ENCODE measurements around the gene LZTS2.

LZTS2 gene

GRCh38 chr10:100976906-100977305 lies 22.7 kb upstream of the LZTS2 start:
- no peak overlapping the region for H3K4me3 ChIP-seq (ENCODE audit: low read depth, low read length)
- H3K9me3 ChIP-seq (ENCODE audit: control insufficient read depth, insufficient read depth, low read depth, low read length): no peaks in the 10 kb centered on the region
- CTCF ChIA-PET: interaction anchor here (0.5 to 0.6 kb wide), 3 partner anchors 10 to 91 kb away, joined by 3 read pairs; no protein-coding TSS in a partner anchor
- H3K27ac ChIP-seq (ENCODE audit: extremely low read depth, low read depth, low read length): no peak overlapping the region
- TF ChIP-seq ZNF433 (tag by site-specific recombination; IDR thresholded peaks at IDR 0.05; ENCODE audit: low read depth): no peak
- no peak for TF ChIP-seq RBAK (tag by site-specific recombination; IDR thresholded peaks at IDR 0.05)
- TF ChIP-seq ZNF324 (tag by site-specific recombination; IDR thresholded peaks at IDR 0.05): no peak
- no peak for TF ChIP-seq BCL11A (tag by site-specific recombination; IDR thresholded peaks at IDR 0.05; ENCODE audit: low read depth)
- TF ChIP-seq, protein P1, sequence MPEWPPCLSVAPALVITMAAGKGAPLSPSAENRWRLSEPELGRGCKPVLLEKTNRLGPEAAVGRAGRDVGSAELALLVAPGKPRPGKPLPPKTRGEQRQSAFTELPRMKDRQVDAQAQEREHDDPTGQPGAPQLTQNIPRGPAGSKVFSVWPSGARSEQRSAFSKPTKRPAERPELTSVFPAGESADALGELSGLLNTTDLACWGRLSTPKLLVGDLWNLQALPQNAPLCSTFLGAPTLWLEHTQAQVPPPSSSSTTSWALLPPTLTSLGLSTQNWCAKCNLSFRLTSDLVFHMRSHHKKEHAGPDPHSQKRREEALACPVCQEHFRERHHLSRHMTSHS (tag by site-specific recombination; IDR thresholded peaks at IDR 0.05): no peak
- TF ChIP-seq, protein P2, sequence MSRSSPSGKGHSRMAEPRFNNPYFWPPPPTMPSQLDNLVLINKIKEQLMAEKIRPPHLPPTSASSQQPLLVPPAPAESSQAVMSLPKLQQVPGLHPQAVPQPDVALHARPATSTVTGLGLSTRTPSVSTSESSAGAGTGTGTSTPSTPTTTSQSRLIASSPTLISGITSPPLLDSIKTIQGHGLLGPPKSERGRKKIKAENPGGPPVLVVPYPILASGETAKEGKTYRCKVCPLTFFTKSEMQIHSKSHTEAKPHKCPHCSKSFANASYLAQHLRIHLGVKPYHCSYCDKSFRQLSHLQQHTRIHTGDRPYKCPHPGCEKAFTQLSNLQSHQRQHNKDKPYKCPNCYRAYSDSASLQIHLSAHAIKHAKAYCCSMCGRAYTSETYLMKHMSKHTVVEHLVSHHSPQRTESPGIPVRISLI (tag by site-specific recombination; IDR thresholded peaks at IDR 0.05): no peak
- TF ChIP-seq, protein P3, sequence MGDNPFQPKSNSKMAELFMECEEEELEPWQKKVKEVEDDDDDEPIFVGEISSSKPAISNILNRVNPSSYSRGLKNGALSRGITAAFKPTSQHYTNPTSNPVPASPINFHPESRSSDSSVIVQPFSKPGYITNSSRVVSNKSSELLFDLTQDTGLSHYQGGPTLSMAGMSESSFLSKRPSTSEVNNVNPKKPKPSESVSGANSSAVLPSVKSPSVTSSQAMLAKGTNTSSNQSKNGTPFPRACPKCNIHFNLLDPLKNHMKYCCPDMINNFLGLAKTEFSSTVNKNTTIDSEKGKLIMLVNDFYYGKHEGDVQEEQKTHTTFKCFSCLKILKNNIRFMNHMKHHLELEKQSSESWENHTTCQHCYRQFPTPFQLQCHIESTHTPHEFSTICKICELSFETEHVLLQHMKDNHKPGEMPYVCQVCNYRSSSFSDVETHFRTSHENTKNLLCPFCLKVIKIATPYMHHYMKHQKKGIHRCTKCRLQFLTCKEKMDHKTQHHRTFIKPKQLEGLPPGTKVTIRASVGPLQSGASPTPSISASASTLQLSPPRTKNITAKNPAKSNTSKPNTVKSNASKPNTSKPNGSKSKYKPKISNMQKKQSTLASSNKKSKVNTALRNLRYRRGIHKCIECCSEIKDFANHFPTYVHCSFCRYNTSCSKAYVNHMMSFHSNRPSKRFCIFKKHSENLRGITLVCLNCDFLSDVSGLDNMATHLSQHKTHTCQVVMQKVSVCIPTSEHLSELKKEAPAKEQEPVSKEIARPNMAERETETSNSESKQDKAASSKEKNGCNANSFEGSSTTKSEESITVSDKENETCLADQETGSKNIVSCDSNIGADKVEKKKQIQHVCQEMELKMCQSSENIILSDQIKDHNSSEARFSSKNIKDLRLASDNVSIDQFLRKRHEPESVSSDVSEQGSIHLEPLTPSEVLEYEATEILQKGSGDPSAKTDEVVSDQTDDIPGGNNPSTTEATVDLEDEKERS (tag by site-specific recombination; IDR thresholded peaks at IDR 0.05): no peak
- no peak for TF ChIP-seq ZNF747 (tag by site-specific recombination; IDR thresholded peaks at IDR 0.05)
- TF ChIP-seq ZNF785 (tag by site-specific recombination; IDR thresholded peaks at IDR 0.05): no peak
- no peak for TF ChIP-seq ZFP37 (tag by site-specific recombination; IDR thresholded peaks at IDR 0.05)
- no peak for TF ChIP-seq MZF1 (tag by site-specific recombination; IDR thresholded peaks at IDR 0.05; ENCODE audit: borderline replicate concordance)
- H3K36me3 ChIP-seq (ENCODE audit: control insufficient read depth in 2 of 2, insufficient read depth in 1 of 2, low read length in 2 of 2): peaks cover 7 to 42% of the 10 kb centered on the region in 2 experiments
- H3K4me1 ChIP-seq (ENCODE audit: control insufficient read depth, insufficient read depth, low read length): no peaks in the 10 kb centered on the region
- POLR2A ChIA-PET: no interaction called here

DNA sequence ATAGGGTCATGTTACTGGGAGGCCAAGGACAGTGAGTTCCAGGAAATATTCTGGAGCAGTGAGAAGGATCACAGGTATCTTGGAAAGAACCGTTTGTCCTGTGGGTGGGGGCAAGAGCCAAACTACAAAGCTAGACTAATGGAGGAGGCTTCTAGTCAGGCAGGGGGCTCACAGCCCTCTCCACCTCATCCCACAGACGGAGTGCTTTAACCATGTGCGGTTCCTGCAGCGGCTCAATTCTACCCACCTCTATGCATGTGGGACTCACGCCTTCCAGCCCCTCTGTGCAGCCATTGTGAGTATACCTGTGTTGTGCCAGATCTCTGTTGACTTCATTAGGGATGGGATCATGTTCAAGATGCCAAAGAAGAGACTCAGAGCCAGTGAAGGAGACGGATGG lies 22.2 kb upstream of the LZTS2 start:
- CTCF ChIA-PET: interaction anchor here (0.6 kb wide), 1 partner anchor 11 kb away, joined by 3 read pairs; no protein-coding TSS in a partner anchor
- H3K27ac ChIP-seq (ENCODE audit: extremely low read depth, low read depth, low read length): no peak overlapping the region
- H3K4me3 ChIP-seq (ENCODE audit: low read depth, low read length): no peak overlapping the region
- POLR2A ChIA-PET: no interaction called here
- H3K36me3 ChIP-seq (ENCODE audit: control insufficient read depth in 2 of 2, insufficient read depth in 1 of 2, low read length in 2 of 2): peaks cover 8 to 47% of the 10 kb centered on the region in 2 experiments
- no peaks in the 10 kb centered on the region for H3K9me3 ChIP-seq (ENCODE audit: control insufficient read depth, insufficient read depth, low read depth, low read length)
- H3K4me1 ChIP-seq (ENCODE audit: control insufficient read depth, insufficient read depth, low read length): no peaks in the 10 kb centered on the region
- TF ChIP-seq ZNF169 (tag by site-specific recombination; IDR thresholded peaks at IDR 0.05): no peak
- TF ChIP-seq ZFP37 (tag by site-specific recombination; IDR thresholded peaks at IDR 0.05): no peak
- no peak for TF ChIP-seq ZNF416 (tag by site-specific recombination; IDR thresholded peaks at IDR 0.05)
- TF ChIP-seq, protein P4, sequence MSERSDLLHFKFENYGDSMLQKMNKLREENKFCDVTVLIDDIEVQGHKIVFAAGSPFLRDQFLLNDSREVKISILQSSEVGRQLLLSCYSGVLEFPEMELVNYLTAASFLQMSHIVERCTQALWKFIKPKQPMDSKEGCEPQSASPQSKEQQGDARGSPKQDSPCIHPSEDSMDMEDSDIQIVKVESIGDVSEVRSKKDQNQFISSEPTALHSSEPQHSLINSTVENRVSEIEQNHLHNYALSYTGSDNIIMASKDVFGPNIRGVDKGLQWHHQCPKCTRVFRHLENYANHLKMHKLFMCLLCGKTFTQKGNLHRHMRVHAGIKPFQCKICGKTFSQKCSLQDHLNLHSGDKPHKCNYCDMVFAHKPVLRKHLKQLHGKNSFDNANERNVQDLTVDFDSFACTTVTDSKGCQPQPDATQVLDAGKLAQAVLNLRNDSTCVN (tag by site-specific recombination; optimal IDR thresholded peaks at IDR 0.05): no peak
- no peak for TF ChIP-seq ZNF514 (tag by site-specific recombination; IDR thresholded peaks at IDR 0.05)
- TF ChIP-seq, protein P5, sequence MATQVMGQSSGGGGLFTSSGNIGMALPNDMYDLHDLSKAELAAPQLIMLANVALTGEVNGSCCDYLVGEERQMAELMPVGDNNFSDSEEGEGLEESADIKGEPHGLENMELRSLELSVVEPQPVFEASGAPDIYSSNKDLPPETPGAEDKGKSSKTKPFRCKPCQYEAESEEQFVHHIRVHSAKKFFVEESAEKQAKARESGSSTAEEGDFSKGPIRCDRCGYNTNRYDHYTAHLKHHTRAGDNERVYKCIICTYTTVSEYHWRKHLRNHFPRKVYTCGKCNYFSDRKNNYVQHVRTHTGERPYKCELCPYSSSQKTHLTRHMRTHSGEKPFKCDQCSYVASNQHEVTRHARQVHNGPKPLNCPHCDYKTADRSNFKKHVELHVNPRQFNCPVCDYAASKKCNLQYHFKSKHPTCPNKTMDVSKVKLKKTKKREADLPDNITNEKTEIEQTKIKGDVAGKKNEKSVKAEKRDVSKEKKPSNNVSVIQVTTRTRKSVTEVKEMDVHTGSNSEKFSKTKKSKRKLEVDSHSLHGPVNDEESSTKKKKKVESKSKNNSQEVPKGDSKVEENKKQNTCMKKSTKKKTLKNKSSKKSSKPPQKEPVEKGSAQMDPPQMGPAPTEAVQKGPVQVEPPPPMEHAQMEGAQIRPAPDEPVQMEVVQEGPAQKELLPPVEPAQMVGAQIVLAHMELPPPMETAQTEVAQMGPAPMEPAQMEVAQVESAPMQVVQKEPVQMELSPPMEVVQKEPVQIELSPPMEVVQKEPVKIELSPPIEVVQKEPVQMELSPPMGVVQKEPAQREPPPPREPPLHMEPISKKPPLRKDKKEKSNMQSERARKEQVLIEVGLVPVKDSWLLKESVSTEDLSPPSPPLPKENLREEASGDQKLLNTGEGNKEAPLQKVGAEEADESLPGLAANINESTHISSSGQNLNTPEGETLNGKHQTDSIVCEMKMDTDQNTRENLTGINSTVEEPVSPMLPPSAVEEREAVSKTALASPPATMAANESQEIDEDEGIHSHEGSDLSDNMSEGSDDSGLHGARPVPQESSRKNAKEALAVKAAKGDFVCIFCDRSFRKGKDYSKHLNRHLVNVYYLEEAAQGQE (tag by site-specific recombination; IDR thresholded peaks at IDR 0.05): no peak
- TF ChIP-seq ZNF837 (tag by site-specific recombination; IDR thresholded peaks at IDR 0.05): no peak
- no peak for TF ChIP-seq HOXC10 (CRISPR knock-in tag; IDR thresholded peaks at IDR 0.05)
- TF ChIP-seq, protein P6, sequence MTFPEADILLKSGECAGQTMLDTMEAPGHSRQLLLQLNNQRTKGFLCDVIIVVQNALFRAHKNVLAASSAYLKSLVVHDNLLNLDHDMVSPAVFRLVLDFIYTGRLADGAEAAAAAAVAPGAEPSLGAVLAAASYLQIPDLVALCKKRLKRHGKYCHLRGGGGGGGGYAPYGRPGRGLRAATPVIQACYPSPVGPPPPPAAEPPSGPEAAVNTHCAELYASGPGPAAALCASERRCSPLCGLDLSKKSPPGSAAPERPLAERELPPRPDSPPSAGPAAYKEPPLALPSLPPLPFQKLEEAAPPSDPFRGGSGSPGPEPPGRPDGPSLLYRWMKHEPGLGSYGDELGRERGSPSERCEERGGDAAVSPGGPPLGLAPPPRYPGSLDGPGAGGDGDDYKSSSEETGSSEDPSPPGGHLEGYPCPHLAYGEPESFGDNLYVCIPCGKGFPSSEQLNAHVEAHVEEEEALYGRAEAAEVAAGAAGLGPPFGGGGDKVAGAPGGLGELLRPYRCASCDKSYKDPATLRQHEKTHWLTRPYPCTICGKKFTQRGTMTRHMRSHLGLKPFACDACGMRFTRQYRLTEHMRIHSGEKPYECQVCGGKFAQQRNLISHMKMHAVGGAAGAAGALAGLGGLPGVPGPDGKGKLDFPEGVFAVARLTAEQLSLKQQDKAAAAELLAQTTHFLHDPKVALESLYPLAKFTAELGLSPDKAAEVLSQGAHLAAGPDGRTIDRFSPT (tag by site-specific recombination; IDR thresholded peaks at IDR 0.05): no peak
- TF ChIP-seq ZNF529 (tag by site-specific recombination; IDR thresholded peaks at IDR 0.05; ENCODE audit: insufficient replicate concordance): no peak
- no peak for TF ChIP-seq WT1 (tag by site-specific recombination; IDR thresholded peaks at IDR 0.05)
- TF ChIP-seq ZNF18 (tag by site-specific recombination; IDR thresholded peaks at IDR 0.05): no peak
